Embryonic facial prominence (tissue), 1 donor: Measurements from ENCODE around the gene ACBD3.
"Not testable (repeated sequence)": the region's sequence is repeated elsewhere in the genome, so short reads cannot be mapped to it uniquely, and the experiment has no call there.

Experiments used
- DNase-seq: peaks from one replicate; pipeline ENCODE4 v3.0.0-alpha.2; 2016; ENCODE audit errors: extremely low spot score

Gene ACBD3

GRCh38 chr1:226186124-226187018 lies at the start of gene ACBD3:
Gene ACBD3 (minus strand): TSS chr1:226186741. CDS start chr1:226186675, 66 bp downstream.
- DNase-seq: peak; percentile 92

- DNase-seq: no peak
Measured at GRCh38 chr1:226233806-226234205, 47.3 kb upstream of the ACBD3 start.

- no peak for DNase-seq
Measured at GRCh38 chr1:226233293-226233692, 46.8 kb upstream of the ACBD3 start.

GRCh38 chr1:226226601-226227000 lies 40.1 kb upstream of the ACBD3 start:
- DNase-seq: no peak

GRCh38 chr1:226223786-226224244 lies 37.3 kb upstream of the ACBD3 start:
- DNase-seq: no peak

- no peak for DNase-seq
Measured at GRCh38 chr1:226223157-226223785, 36.7 kb upstream of the ACBD3 start, which contains the start of gene MIXL1. Gene MIXL1 (plus strand): TSS chr1:226223664. CDS start chr1:226223682, 18 bp downstream.

- DNase-seq: no peak
Measured at GRCh38 chr1:226222686-226223085, 36.1 kb upstream of the ACBD3 start.

GRCh38 chr1:226220473-226221189 lies 34.1 kb upstream of the ACBD3 start:
- no peak for DNase-seq

- no peak for DNase-seq
Measured at GRCh38 chr1:226217273-226217672, 30.7 kb upstream of the ACBD3 start.

GRCh38 chr1:226216056-226216455 lies 29.5 kb upstream of the ACBD3 start:
- no peak for DNase-seq

GRCh38 chr1:226215239-226215638 lies 28.7 kb upstream of the ACBD3 start:
- DNase-seq: no peak

- DNase-seq: no peak
Measured at GRCh38 chr1:226212545-226212944, 26.0 kb upstream of the ACBD3 start.

- no peak for DNase-seq
Measured at GRCh38 chr1:226211181-226211821, 24.8 kb upstream of the ACBD3 start.

- DNase-seq: no peak
Measured at GRCh38 chr1:226210571-226211176, 24.1 kb upstream of the ACBD3 start.

- DNase-seq: no peak
Measured at GRCh38 chr1:226209307-226210059, 22.9 kb upstream of the ACBD3 start.

- DNase-seq: no peak
Measured at GRCh38 chr1:226207048-226207447, 20.5 kb upstream of the ACBD3 start.

GRCh38 chr1:226204198-226204597 lies 17.7 kb upstream of the ACBD3 start:
- DNase-seq: no peak

GRCh38 chr1:226203655-226204054 lies 17.1 kb upstream of the ACBD3 start:
- no peak for DNase-seq

- no peak for DNase-seq
Measured at GRCh38 chr1:226203240-226203639, 16.7 kb upstream of the ACBD3 start.

GRCh38 chr1:226202666-226203065 lies 16.1 kb upstream of the ACBD3 start:
- DNase-seq: not testable (repeated sequence)

- no peak for DNase-seq
Measured at GRCh38 chr1:226202246-226202645, 15.7 kb upstream of the ACBD3 start.
